Liver (tissue), 9 donors: ENCODE results near the gene ST7. TPM values are rescaled to one million over a fixed set of nuclear protein-coding genes. Genes with fewer than 3 reads are reported as not detected.

Source experiments
- DNase-seq: peaks from one replicate; pipeline ENCODE4 v3.0.0-alpha.2; 2017; ENCODE audit warnings: low spot score
- H3K27ac ChIP-seq, 2 donors: one replicate each; pipeline ENCODE4 v1.7.0; 2013; ENCODE audit warnings: inconsistent platforms in 2 of 2, low read length in 2 of 2, control low read depth in 1 of 2, low read depth in 1 of 2, mild to moderate bottlenecking in 1 of 2
- H3K27me3 ChIP-seq, 4 donors: one replicate each; pipeline versions ENCODE4 v1.6.1 to v1.7.0; 2013; ENCODE audit warnings: low read length in 3 of 4, inconsistent platforms in 1 of 4, mild to moderate bottlenecking in 1 of 4, moderate library complexity in 1 of 4; ENCODE audit not compliant: control insufficient read depth in 4 of 4, insufficient read depth in 4 of 4
- H3K36me3 ChIP-seq, 4 donors: one replicate each; pipeline versions ENCODE4 v1.6.1 to v1.7.0; 2013; ENCODE audit warnings: low read length in 3 of 4, mild to moderate bottlenecking in 3 of 4, low read depth in 1 of 4, moderate library complexity in 1 of 4; ENCODE audit not compliant: control insufficient read depth in 4 of 4, insufficient read depth in 3 of 4
- H3K4me1 ChIP-seq, 4 donors: one replicate each; pipeline versions ENCODE4 v1.6.1 to v1.7.0; 2013; ENCODE audit warnings: low read length in 3 of 4, mild to moderate bottlenecking in 3 of 4, moderate library complexity in 1 of 4; ENCODE audit not compliant: control insufficient read depth in 4 of 4, insufficient read depth in 4 of 4
- H3K4me3 ChIP-seq, 3 donors: one replicate each; pipeline versions ENCODE4 v1.6.1 to v1.7.0; 2013; ENCODE audit warnings: low read length in 3 of 3, control low read depth in 1 of 3, low read depth in 1 of 3, mild to moderate bottlenecking in 1 of 3
- H3K9ac ChIP-seq, 2 donors: one replicate each; pipeline ENCODE4 v1.7.0; 2013; ENCODE audit warnings: low read length in 2 of 2, mild to moderate bottlenecking in 2 of 2, moderate library complexity in 2 of 2, control low read depth in 1 of 2, low read depth in 1 of 2
- H3K9me3 ChIP-seq, 4 donors: one replicate each; pipeline versions ENCODE4 v1.6.1 to v1.7.0; 2013; ENCODE audit warnings: low read length in 3 of 4; ENCODE audit not compliant: control insufficient read depth in 4 of 4
- EGR1 ChIP-seq, 2 donors: IDR thresholded peaks; 2 replicates each; pipeline ENCODE4 v1.6.1; 2016 to 2018; ENCODE audit warnings: antibody characterized with exemption in 2 of 2, low read depth in 2 of 2
- FOXA2 ChIP-seq: IDR thresholded peaks from 2 replicates; pipeline ENCODE4 v1.6.1; 2016; ENCODE audit warnings: antibody characterized with exemption
- GABPA ChIP-seq, 2 donors: IDR thresholded peaks in 1 of 2; conservative IDR thresholded peaks in 1 of 2; 2 replicates each; pipeline ENCODE4 v1.6.1; 2016; ENCODE audit warnings: antibody characterized with exemption in 2 of 2, mild to moderate bottlenecking in 1 of 2, moderate library complexity in 1 of 2
- HNF4A ChIP-seq, 2 donors: conservative IDR thresholded peaks; 2 replicates each; pipeline ENCODE4 v1.6.1; 2016; ENCODE audit warnings: antibody characterized with exemption in 2 of 2, mild to moderate bottlenecking in 2 of 2
- HNF4G ChIP-seq: IDR thresholded peaks from 2 replicates; pipeline ENCODE4 v1.6.1; 2016; ENCODE audit warnings: antibody characterized with exemption
- JUND ChIP-seq, 2 donors: IDR thresholded peaks; 2 replicates each; pipeline ENCODE4 v1.6.1; 2016; ENCODE audit warnings: antibody characterized with exemption in 2 of 2
- NR2F2 ChIP-seq: IDR thresholded peaks from 2 replicates; pipeline ENCODE4 v1.6.1; 2016; ENCODE audit warnings: antibody characterized with exemption
- RAD21 ChIP-seq, 2 donors: IDR thresholded peaks; 2 replicates each; pipeline ENCODE4 v1.6.1; 2016; ENCODE audit warnings: antibody characterized with exemption in 2 of 2, mild to moderate bottlenecking in 2 of 2
- RXRA ChIP-seq, 2 donors: IDR thresholded peaks; 2 replicates each; pipeline ENCODE4 v1.6.1; 2017 to 2018; ENCODE audit warnings: antibody characterized with exemption in 2 of 2, mild to moderate bottlenecking in 1 of 2
- SP1 ChIP-seq: IDR thresholded peaks from 2 replicates; pipeline ENCODE4 v1.6.1; 2018; ENCODE audit warnings: antibody characterized with exemption, mild to moderate bottlenecking
- TAF1 ChIP-seq: conservative IDR thresholded peaks from 2 replicates; pipeline ENCODE4 v1.6.1; 2016; ENCODE audit warnings: antibody characterized with exemption, mild to moderate bottlenecking
- YY1 ChIP-seq: IDR thresholded peaks from 2 replicates; pipeline ENCODE4 v1.6.1; 2016; ENCODE audit warnings: antibody characterized with exemption, mild to moderate bottlenecking
- WGBS: extraction: QIAGEN DNeasy Blood & Tissue Kit; methylation state at CpG from one replicate; pipeline ENCODE4 v1.1.7; 2013; 5-methylcytosine and 5-hydroxymethylcytosine counted together
- polyA plus RNA-seq, 2 donors: library from polyadenylated mRNA; stranded (reverse) in 1 of 2; unstranded in 1 of 2; fragments of 200-250 nt in 1 of 2; fragments of >200 nt in 1 of 2; fragmentation: Nextera tagmentation in 1 of 2; extraction: Ambion mirVana in 1 of 2; gene quantifications; one replicate each; pipeline versions ENCODE4 v1.2.1 to v1.2.3, GENCODE V29; 2013 to 2015
- total RNA-seq, 2 donors: library from RNA; depleted of rRNA; stranded (reverse); fragments of >200 nt; gene quantifications; one replicate each; pipeline ENCODE4 v1.2.3, GENCODE V29; 2014
- TF ChIP-seq, protein P1 (sequence below): IDR thresholded peaks from 2 replicates; pipeline ENCODE4 v1.6.1; 2016; ENCODE audit warnings: antibody characterized with exemption
- TF ChIP-seq, protein P2 (sequence below): IDR thresholded peaks from 2 replicates; pipeline ENCODE4 v1.6.1; 2016; ENCODE audit warnings: antibody characterized with exemption
- donor health status: healthy.
- donor health status: healthy.
- donor health status: healthy.
- donor health status: healthy.
- donor health status: healthy.

ST7 gene
- total and polyA plus RNA-seq, 4 donors: 13.5 to 30.7 (median 22.6) TPM

DNA sequence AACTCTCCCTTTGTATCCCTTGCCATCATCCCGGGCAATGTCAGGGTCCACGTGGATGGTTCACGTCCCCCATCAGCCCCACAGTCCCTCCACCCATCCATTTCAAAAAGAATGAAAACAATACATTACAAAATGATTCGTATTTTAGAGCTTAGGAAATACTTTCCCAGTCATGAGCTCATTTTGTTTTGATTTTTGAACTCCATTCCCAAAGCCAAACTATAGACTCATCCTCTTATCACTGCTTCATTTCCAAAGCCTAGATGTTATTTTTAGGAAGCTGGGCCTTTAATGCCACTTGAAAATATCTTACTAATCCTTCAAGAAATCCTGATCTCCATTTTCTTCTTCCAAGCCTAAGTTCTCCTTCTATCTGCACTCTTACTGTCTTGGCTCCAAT is 297.5 kb downstream of the ST7 start:
- Histone ChIP-seq H3K4me1 (no peaks in the 10 kb centered on the region), H3K4me3 (no peak overlapping the region), H3K27me3 (no peaks in the 10 kb centered on the region), H3K27ac (no peak overlapping the region), H3K9ac (no peak overlapping the region), H3K9me3 (no peaks in the 10 kb centered on the region), H3K36me3 (no peaks in the 10 kb centered on the region)
- TF ChIP-seq RXRA (IDR thresholded peaks at IDR 0.05) (no peak), EGR1 (IDR thresholded peaks at IDR 0.05; ENCODE audit: low read depth in 2 of 2) (no peak), NR2F2 (no peak), HNF4A (conservative IDR thresholded peaks at IDR 0.05) (no peak), SP1 (no peak), FOXA2 (no peak), HNF4G (no peak), TAF1 (no peak)
- TF ChIP-seq, protein P1, sequence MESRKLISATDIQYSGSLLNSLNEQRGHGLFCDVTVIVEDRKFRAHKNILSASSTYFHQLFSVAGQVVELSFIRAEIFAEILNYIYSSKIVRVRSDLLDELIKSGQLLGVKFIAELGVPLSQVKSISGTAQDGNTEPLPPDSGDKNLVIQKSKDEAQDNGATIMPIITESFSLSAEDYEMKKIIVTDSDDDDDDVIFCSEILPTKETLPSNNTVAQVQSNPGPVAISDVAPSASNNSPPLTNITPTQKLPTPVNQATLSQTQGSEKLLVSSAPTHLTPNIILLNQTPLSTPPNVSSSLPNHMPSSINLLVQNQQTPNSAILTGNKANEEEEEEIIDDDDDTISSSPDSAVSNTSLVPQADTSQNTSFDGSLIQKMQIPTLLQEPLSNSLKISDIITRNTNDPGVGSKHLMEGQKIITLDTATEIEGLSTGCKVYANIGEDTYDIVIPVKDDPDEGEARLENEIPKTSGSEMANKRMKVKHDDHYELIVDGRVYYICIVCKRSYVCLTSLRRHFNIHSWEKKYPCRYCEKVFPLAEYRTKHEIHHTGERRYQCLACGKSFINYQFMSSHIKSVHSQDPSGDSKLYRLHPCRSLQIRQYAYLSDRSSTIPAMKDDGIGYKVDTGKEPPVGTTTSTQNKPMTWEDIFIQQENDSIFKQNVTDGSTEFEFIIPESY: no peak
- no peak for DNase-seq
- 61% methylated on average over 4 of the region's 4 CpGs for WGBS

DNA sequence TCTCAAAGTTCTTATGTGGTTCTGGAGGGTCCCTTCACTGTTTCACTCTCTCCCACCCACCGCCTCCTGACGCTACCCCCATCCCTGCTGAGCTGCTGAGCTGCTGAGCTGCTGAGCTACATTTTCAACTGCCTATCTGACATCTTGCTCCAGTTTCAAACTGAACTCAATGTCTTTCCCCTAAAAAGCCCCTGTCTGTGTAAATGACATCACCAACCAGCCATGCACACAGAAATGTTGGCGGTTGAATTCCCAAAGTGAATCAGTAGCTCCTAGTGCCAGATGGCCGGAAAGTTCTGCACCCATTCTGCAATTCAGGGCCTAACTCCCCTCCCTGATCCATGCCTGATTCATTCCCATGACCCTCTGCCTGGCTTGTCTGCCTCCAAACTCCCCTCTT is 298.4 kb downstream of the ST7 start:
- Histone ChIP-seq H3K27ac (no peak overlapping the region), H3K27me3 (no peaks in the 10 kb centered on the region), H3K4me1 (no peaks in the 10 kb centered on the region), H3K4me3 (no peak overlapping the region), H3K9me3 (no peaks in the 10 kb centered on the region), H3K9ac (no peak overlapping the region), H3K36me3 (no peaks in the 10 kb centered on the region)
- TF ChIP-seq, protein P1: no peak
- no peak for DNase-seq
- WGBS: 88% methylated on average over 4 of the region's 4 CpGs

DNA sequence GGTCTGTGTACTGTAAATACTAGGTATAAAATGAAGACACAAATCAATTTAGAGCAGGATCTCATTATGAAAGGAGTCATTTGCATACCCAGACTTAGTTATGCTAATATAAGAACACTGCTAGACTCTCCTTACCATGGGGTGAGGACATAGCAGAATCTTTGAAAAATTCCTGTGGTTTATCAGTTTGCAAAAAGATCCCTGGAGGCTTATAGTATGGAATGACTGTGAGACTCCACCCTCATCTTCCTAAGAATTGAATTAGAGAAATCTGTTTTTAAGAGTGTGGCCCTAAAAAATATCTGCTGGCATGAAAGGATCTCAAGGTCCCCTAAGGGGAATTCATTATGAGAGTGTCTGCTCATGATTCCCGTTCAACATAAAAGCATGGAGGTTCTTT is 306.3 kb downstream of the ST7 start:
- no peak for DNase-seq
- Histone ChIP-seq H3K27me3 (peaks cover 0 to 3% (median 0%) of the 10 kb centered on the region in 4 donors), H3K4me3 (no peak overlapping the region), H3K36me3 (no peaks in the 10 kb centered on the region), H3K27ac (no peak overlapping the region), H3K9me3 (no peaks in the 10 kb centered on the region), H3K4me1 (no peaks in the 10 kb centered on the region), H3K9ac (no peak overlapping the region)
- WGBS: 78% methylated on average over 1 of the region's 1 CpG
- TF ChIP-seq, protein P1: no peak
- TF ChIP-seq HNF4A (conservative IDR thresholded peaks at IDR 0.05) (no peak), GABPA (IDR thresholded peaks at IDR 0.05 in 1 of 2, conservative IDR thresholded peaks at IDR 0.05 in 1 of 2) (no peak), YY1 (no peak), SP1 (no peak), NR2F2 (no peak), HNF4G (no peak), JUND (IDR thresholded peaks at IDR 0.05) (no peak), RXRA (IDR thresholded peaks at IDR 0.05) (no peak), RAD21 (IDR thresholded peaks at IDR 0.05) (no peak), TAF1 (no peak), EGR1 (IDR thresholded peaks at IDR 0.05; ENCODE audit: low read depth in 2 of 2) (no peak)
- TF ChIP-seq, protein P2, sequence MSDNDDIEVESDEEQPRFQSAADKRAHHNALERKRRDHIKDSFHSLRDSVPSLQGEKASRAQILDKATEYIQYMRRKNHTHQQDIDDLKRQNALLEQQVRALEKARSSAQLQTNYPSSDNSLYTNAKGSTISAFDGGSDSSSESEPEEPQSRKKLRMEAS: no peak
